HEK293 (cell line): Measurements from ENCODE around the gene SPTLC2.

ENCODE experiments used
- OVOL3 ChIP-seq: fragments of 450-650 bp; formaldehyde crosslinking; IDR thresholded peaks from 2 replicates; pipeline ENCODE4 v1.5.1; 2016; ENCODE audit warnings: missing biosample characterization, missing genetic modification characterization
- TF ChIP-seq, protein P1 (sequence below): fragments of 450-650 bp; formaldehyde crosslinking; IDR thresholded peaks from 2 replicates; pipeline ENCODE4 v1.5.1; 2016; ENCODE audit warnings: missing biosample characterization, missing genetic modification characterization
- TF ChIP-seq, protein P2 (sequence below): fragments of 450-650 bp; formaldehyde crosslinking; IDR thresholded peaks from 2 replicates; pipeline ENCODE4 v1.5.1; 2016; ENCODE audit warnings: missing biosample characterization, missing genetic modification characterization

DNA sequence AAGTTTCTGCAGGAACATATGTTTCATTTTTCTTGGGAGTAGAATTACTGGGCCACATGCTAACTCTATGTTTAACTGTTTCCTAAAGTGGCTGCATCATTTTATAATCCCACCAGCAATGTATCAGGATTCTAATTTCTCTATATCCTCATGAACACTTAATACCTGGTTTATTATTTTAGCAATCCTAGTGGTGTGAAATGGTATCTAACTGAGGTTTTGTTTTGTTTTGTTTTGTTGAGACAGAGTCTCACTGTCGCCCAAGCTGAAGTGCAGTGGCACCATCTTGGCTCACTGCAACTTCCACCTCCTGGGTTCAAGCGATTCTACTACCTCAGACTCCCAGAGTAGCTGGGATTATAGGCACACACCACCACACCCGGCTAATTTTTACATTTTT is 6.5 kb downstream of the SPTLC2 start:
- TF ChIP-seq, protein P1, sequence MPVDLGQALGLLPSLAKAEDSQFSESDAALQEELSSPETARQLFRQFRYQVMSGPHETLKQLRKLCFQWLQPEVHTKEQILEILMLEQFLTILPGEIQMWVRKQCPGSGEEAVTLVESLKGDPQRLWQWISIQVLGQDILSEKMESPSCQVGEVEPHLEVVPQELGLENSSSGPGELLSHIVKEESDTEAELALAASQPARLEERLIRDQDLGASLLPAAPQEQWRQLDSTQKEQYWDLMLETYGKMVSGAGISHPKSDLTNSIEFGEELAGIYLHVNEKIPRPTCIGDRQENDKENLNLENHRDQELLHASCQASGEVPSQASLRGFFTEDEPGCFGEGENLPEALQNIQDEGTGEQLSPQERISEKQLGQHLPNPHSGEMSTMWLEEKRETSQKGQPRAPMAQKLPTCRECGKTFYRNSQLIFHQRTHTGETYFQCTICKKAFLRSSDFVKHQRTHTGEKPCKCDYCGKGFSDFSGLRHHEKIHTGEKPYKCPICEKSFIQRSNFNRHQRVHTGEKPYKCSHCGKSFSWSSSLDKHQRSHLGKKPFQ (tag by site-specific recombination), result no peak
- TF ChIP-seq, protein P2, sequence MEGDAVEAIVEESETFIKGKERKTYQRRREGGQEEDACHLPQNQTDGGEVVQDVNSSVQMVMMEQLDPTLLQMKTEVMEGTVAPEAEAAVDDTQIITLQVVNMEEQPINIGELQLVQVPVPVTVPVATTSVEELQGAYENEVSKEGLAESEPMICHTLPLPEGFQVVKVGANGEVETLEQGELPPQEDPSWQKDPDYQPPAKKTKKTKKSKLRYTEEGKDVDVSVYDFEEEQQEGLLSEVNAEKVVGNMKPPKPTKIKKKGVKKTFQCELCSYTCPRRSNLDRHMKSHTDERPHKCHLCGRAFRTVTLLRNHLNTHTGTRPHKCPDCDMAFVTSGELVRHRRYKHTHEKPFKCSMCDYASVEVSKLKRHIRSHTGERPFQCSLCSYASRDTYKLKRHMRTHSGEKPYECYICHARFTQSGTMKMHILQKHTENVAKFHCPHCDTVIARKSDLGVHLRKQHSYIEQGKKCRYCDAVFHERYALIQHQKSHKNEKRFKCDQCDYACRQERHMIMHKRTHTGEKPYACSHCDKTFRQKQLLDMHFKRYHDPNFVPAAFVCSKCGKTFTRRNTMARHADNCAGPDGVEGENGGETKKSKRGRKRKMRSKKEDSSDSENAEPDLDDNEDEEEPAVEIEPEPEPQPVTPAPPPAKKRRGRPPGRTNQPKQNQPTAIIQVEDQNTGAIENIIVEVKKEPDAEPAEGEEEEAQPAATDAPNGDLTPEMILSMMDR, result no peak
- TF ChIP-seq OVOL3, result no peak
